Left ventricle myocardium inferior (tissue), 1 donor: ENCODE data around the gene DDX24. TPM values are rescaled to one million over a fixed set of nuclear protein-coding genes. Genes with fewer than 3 reads are reported as not detected.
A peak's percentile ranks its signal among the peaks of the same experiment; 100 is the strongest.

Experiments
- DNase-seq: peaks from one replicate; pipeline ENCODE4 v3.0.0-alpha.2; 2020
- H3K27ac ChIP-seq: fragments of 200-600 bp; replicated peaks from 2 replicates; pipeline ENCODE4 v1.8.0; 2021
- H3K27me3 ChIP-seq: fragments of 200-600 bp; 2 replicates; pipeline ENCODE4 v1.8.0; 2021; ENCODE audit warnings: low read depth
- H3K36me3 ChIP-seq: fragments of 200-600 bp; 2 replicates; pipeline ENCODE4 v1.8.0; 2021
- H3K4me1 ChIP-seq: fragments of 200-600 bp; 2 replicates; pipeline ENCODE4 v1.8.0; 2021
- H3K4me3 ChIP-seq: fragments of 200-600 bp; 2 replicates; pipeline ENCODE4 v1.8.0; 2021; ENCODE audit warnings: mild to moderate bottlenecking, moderate library complexity
- H3K9me3 ChIP-seq: fragments of 200-600 bp; replicated peaks from 2 replicates; pipeline ENCODE4 v1.8.0; 2021
- CTCF ChIP-seq: fragments of 200-600 bp; IDR thresholded peaks from 2 replicates; pipeline ENCODE4 v1.8.0; 2021; ENCODE audit warnings: antibody characterized with exemption, mild to moderate bottlenecking, borderline replicate concordance
- intact Hi-C: fragments of 100-400 bp; cut with micrococcal nuclease; formaldehyde crosslinking; loops from one replicate; pipeline ENCODE4 v1.11.0; 2022
- total RNA-seq: library from RNA; stranded (reverse); fragmentation: NEBNext Ultra II Directional; extraction: Animal tissue kit (Norgen Biotek cat#: 25700); gene quantifications from one replicate; pipeline ENCODE4 v1.2.1, GENCODE V29; 2021
- donor health status: DM: no; HTN: yes; CAD: no; lungs with severe emphysema.

DDX24 gene
- total RNA-seq, 1 donor from 2014 or later = 208 TPM

- intact Hi-C loops = no loop called here
- H3K27ac ChIP-seq = no peak overlapping the region
- H3K4me1 ChIP-seq = peaks cover 7% of the 10 kb centered on the region
- no peaks in the 10 kb centered on the region for H3K36me3 ChIP-seq
- DNase-seq = no peak
- no peak for TF ChIP-seq CTCF
- H3K4me3 ChIP-seq = no peak overlapping the region
- H3K27me3 ChIP-seq = no peaks in the 10 kb centered on the region
- no peaks in the 10 kb centered on the region for H3K9me3 ChIP-seq
These were observed 51.7 kb downstream of the DDX24 start for GRCh38 chr14:94029265-94029664.

GRCh38 chr14:94028450-94028826 lies 52.6 kb downstream of the DDX24 start:
- no peak for TF ChIP-seq CTCF
- Histone ChIP-seq H3K9me3 (no peaks in the 10 kb centered on the region), H3K27me3 (no peaks in the 10 kb centered on the region), H3K4me3 (no peak overlapping the region), H3K27ac (no peak overlapping the region), H3K4me1 (peaks cover 7% of the 10 kb centered on the region), H3K36me3 (no peaks in the 10 kb centered on the region)
- no peak for DNase-seq
- intact Hi-C loops = no loop called here

- H3K9me3 ChIP-seq = no peaks in the 10 kb centered on the region
- no peak for TF ChIP-seq CTCF
- H3K27me3 ChIP-seq = no peaks in the 10 kb centered on the region
- intact Hi-C loops = no loop called here
- H3K4me3 ChIP-seq = no peak overlapping the region
- H3K4me1 ChIP-seq = peaks cover 7% of the 10 kb centered on the region
- H3K36me3 ChIP-seq = no peaks in the 10 kb centered on the region
- H3K27ac ChIP-seq = no peak overlapping the region
- no peak for DNase-seq
These were observed 53.2 kb downstream of the DDX24 start for GRCh38 chr14:94027566-94028449.

GRCh38 chr14:94026889-94027469 lies 54.0 kb downstream of the DDX24 start:
- H3K4me1 ChIP-seq = peaks cover 7% of the 10 kb centered on the region
- TF ChIP-seq CTCF = no peak
- no peaks in the 10 kb centered on the region for H3K27me3 ChIP-seq
- peak overlapping the region; percentile 82 for H3K4me3 ChIP-seq
- no peak for DNase-seq
- no peaks in the 10 kb centered on the region for H3K9me3 ChIP-seq
- no peak overlapping the region for H3K27ac ChIP-seq
- intact Hi-C loops = no loop called here
- H3K36me3 ChIP-seq = no peaks in the 10 kb centered on the region

GRCh38 chr14:94026173-94026888 lies 54.7 kb downstream of the DDX24 start, which contains the start of gene OTUB2:
TSS of gene OTUB2 (plus strand) at chr14:94026340. CDS start at chr14:94026538, 198 bp downstream.
- Histone ChIP-seq H3K9me3 (no peaks in the 10 kb centered on the region), H3K27me3 (no peaks in the 10 kb centered on the region), H3K36me3 (no peaks in the 10 kb centered on the region), H3K4me3 (peak within 1 kb of the TSS; percentile 82), H3K27ac (no peak within 1 kb of the TSS), H3K4me1 (peaks cover 7% of the 10 kb centered on the region)
- no peak for TF ChIP-seq CTCF
- peak; percentile 97 for DNase-seq
- intact Hi-C loops = no loop called here
